ENCODE measurements around the gene PHKA1.

DNA sequence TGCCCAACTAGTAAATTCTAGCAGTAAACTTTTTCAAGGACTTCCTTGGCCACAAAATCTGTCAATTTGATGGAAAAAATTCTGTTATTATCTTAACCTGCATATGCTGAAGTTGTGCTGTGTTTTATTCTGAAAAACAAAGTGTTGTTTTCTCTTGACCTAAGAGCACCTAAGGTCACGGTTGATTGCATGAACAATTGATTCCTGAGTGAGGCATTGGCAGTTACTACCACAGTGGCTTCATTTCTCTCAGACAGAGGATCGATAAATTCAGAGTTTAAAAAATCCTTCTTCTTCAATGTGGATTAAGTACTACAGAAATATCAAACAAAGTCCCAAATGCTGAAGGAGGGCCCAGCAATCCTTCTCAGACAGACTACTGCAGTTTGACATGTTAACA lies 147.7 kb downstream of the PHKA1 start:
- TF ChIP-seq, protein P1, sequence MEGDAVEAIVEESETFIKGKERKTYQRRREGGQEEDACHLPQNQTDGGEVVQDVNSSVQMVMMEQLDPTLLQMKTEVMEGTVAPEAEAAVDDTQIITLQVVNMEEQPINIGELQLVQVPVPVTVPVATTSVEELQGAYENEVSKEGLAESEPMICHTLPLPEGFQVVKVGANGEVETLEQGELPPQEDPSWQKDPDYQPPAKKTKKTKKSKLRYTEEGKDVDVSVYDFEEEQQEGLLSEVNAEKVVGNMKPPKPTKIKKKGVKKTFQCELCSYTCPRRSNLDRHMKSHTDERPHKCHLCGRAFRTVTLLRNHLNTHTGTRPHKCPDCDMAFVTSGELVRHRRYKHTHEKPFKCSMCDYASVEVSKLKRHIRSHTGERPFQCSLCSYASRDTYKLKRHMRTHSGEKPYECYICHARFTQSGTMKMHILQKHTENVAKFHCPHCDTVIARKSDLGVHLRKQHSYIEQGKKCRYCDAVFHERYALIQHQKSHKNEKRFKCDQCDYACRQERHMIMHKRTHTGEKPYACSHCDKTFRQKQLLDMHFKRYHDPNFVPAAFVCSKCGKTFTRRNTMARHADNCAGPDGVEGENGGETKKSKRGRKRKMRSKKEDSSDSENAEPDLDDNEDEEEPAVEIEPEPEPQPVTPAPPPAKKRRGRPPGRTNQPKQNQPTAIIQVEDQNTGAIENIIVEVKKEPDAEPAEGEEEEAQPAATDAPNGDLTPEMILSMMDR (conservative IDR thresholded peaks at IDR 0.05; ENCODE audit: low read length) = no peak
- TF ChIP-seq EZH2phosphoT487 (IDR thresholded peaks at IDR 0.05; ENCODE audit: borderline replicate concordance, low read depth, low read length) = no peak
